Neural cell (in vitro differentiated cells): ENCODE data around the gene RLN3. TPM values are rescaled to one million over a fixed set of nuclear protein-coding genes. Genes with fewer than 3 reads are reported as not detected.

Experiments used
- H2AFZ ChIP-seq: fragments of 200-600, 300-800 bp; sonication (generic), shearing (Covaris generic); 2 replicates; pipeline ENCODE4 v1.6.0; 2014; ENCODE audit warnings: low read depth, mild to moderate bottlenecking, antibody characterized with exemption, low read length, moderate library complexity
- H3F3A ChIP-seq: fragments of 200-600 bp; shearing (Covaris generic); 2 replicates; pipeline ENCODE4 v1.6.1; 2016; ENCODE audit warnings: mild to moderate bottlenecking, moderate library complexity, mixed read lengths, antibody characterized with exemption, low read length; ENCODE audit not compliant: insufficient read depth, poor library complexity, severe bottlenecking
- H3K27ac ChIP-seq: fragments of 200-600, 300-800 bp; sonication (generic), shearing (Covaris generic); 2 replicates; pipeline ENCODE4 v1.5.1; 2014; ENCODE audit warnings: mild to moderate bottlenecking, low read length, moderate library complexity
- H3K27me3 ChIP-seq: fragments of 300-800, 200-600 bp; sonication (generic), shearing (Covaris generic); 2 replicates; pipeline ENCODE4 v1.6.0; 2014; ENCODE audit warnings: mild to moderate bottlenecking, low read depth, low read length, moderate library complexity; ENCODE audit not compliant: insufficient read depth
- H3K36me3 ChIP-seq: fragments of 300-800, 200-600 bp; sonication (generic), shearing (Covaris generic); 2 replicates; pipeline ENCODE4 v1.5.1; 2014; ENCODE audit warnings: mild to moderate bottlenecking, antibody characterized with exemption, low read length, moderate library complexity; ENCODE audit not compliant: insufficient read depth
- H3K4me2 ChIP-seq: fragments of 300-800, 200-600 bp; sonication (generic), shearing (Covaris generic); 2 replicates; pipeline ENCODE4 v1.6.0; 2014; ENCODE audit warnings: mild to moderate bottlenecking, low read length
- H3K4me3 ChIP-seq: fragments of 300-800, 200-600 bp; sonication (generic), shearing (Covaris generic); 2 replicates; pipeline ENCODE4 v1.5.1; 2014; ENCODE audit warnings: mild to moderate bottlenecking, low read length, moderate library complexity
- H3K79me2 ChIP-seq: fragments of 200-600 bp; shearing (Covaris generic); replicated peaks from 2 replicates; pipeline ENCODE4 v1.6.0; 2014; ENCODE audit warnings: mild to moderate bottlenecking, low read length, moderate library complexity; ENCODE audit not compliant: insufficient read depth
- H3K9ac ChIP-seq: fragments of 300-800, 200-600 bp; sonication (generic), shearing (Covaris generic); 2 replicates; pipeline ENCODE4 v1.6.1; 2016; ENCODE audit warnings: mild to moderate bottlenecking, low read length, mixed read lengths
- H3K9me2 ChIP-seq: fragments of 200-600 bp; shearing (Covaris generic); 2 replicates; pipeline ENCODE4 v1.6.1; 2016; ENCODE audit warnings: mild to moderate bottlenecking, low read length, mixed read lengths; ENCODE audit not compliant: insufficient read depth
- H3K9me3 ChIP-seq: fragments of 200-600, 300-800 bp; sonication (generic), shearing (Covaris generic); 2 replicates; pipeline ENCODE4 v1.6.1; 2016; ENCODE audit warnings: mild to moderate bottlenecking, mixed run types, low read length, moderate library complexity, mixed read lengths
- H4K20me1 ChIP-seq: fragments of 200-600 bp; shearing (Covaris generic); 2 replicates; pipeline ENCODE4 v1.6.1; 2016; ENCODE audit warnings: mild to moderate bottlenecking, mixed run types; ENCODE audit not compliant: insufficient read depth
- CTCF ChIP-seq: fragments of 450-650 bp; IDR thresholded peaks from 2 replicates; pipeline ENCODE4 v1.5.1; 2014; ENCODE audit warnings: antibody characterized with exemption, mild to moderate bottlenecking, moderate library complexity; ENCODE audit not compliant: poor library complexity, severe bottlenecking
- EP300 ChIP-seq: fragments of 450-650 bp; conservative IDR thresholded peaks from 2 replicates; pipeline ENCODE4 v1.6.1; 2014; ENCODE audit warnings: antibody characterized with exemption, mild to moderate bottlenecking, moderate library complexity; ENCODE audit not compliant: poor library complexity, severe bottlenecking
- EZH2 ChIP-seq: fragments of 200-600, 300-800 bp; shearing (Covaris generic), sonication (generic); IDR thresholded peaks from 2 replicates; pipeline ENCODE4 v1.6.1; 2014; ENCODE audit warnings: antibody characterized with exemption, low read length, borderline replicate concordance, mild to moderate bottlenecking; ENCODE audit not compliant: insufficient read depth, poor library complexity, severe bottlenecking
- POLR2AphosphoS5 ChIP-seq: IDR thresholded peaks from 2 replicates; pipeline ENCODE4 v1.6.1; 2012
- REST ChIP-seq: IDR thresholded peaks from 2 replicates; pipeline ENCODE4 v1.6.1; 2012; ENCODE audit warnings: borderline replicate concordance
- SMC3 ChIP-seq: fragments of 450-650 bp; conservative IDR thresholded peaks from 2 replicates; pipeline ENCODE4 v1.6.1; 2014; ENCODE audit warnings: antibody characterized with exemption, mild to moderate bottlenecking, moderate library complexity; ENCODE audit not compliant: poor library complexity
- TAF1 ChIP-seq: IDR thresholded peaks from 2 replicates; pipeline ENCODE4 v1.6.1; 2012; ENCODE audit warnings: low read depth
- polyA plus RNA-seq: library from polyadenylated mRNA; depleted of rRNA; stranded (reverse); fragments of >200 nt; gene quantifications from 2 replicates; pipeline ENCODE4 v1.2.3, GENCODE V29; 2014

The RLN3 gene
- polyA plus RNA-seq, 1 donor from 2014 or later, result not detected

- Histone ChIP-seq H3F3A (no peaks in the 10 kb centered on the region), H3K27ac (no peak overlapping the region), H3K4me3 (no peak overlapping the region), H3K36me3 (no peaks in the 10 kb centered on the region), H4K20me1 (no peaks in the 10 kb centered on the region), H3K79me2 (no peaks in the 10 kb centered on the region), H3K27me3 (no peaks in the 10 kb centered on the region), H3K9me2 (no peaks in the 10 kb centered on the region), H3K9me3 (no peaks in the 10 kb centered on the region), H3K9ac (no peak overlapping the region), H2AFZ (no peak overlapping the region), H3K4me2 (no peak overlapping the region)
- TF ChIP-seq REST (no peak), EZH2 (no peak), SMC3 (no peak), EP300 (no peak), CTCF (no peak)
These were observed 42.8 kb upstream of the RLN3 start for GRCh38 chr19:13984875-13985741.

GRCh38 chr19:13985771-13986347 is 42.1 kb upstream of the RLN3 start:
- Histone ChIP-seq H3K4me2 (no peak overlapping the region), H3K36me3 (no peaks in the 10 kb centered on the region), H3K27ac (no peak overlapping the region), H3K4me3 (no peak overlapping the region), H3K9ac (no peak overlapping the region), H3K79me2 (no peaks in the 10 kb centered on the region), H2AFZ (no peak overlapping the region), H4K20me1 (no peaks in the 10 kb centered on the region), H3K9me2 (no peaks in the 10 kb centered on the region), H3K9me3 (no peaks in the 10 kb centered on the region), H3K27me3 (no peaks in the 10 kb centered on the region), H3F3A (no peaks in the 10 kb centered on the region)
- TF ChIP-seq EP300, result no peak
- no peak for TF ChIP-seq SMC3
- no peak for TF ChIP-seq CTCF
- no peak for TF ChIP-seq POLR2AphosphoS5
- TF ChIP-seq EZH2, result no peak
- no peak for TF ChIP-seq TAF1
